Left lung (tissue), 14 donors: ENCODE data around the gene INPP5E. TPM values are rescaled to one million over a fixed set of nuclear protein-coding genes. Genes with fewer than 3 reads are reported as not detected.

Experiments used
- ATAC-seq: fragments of 200-7000 bp; cut with Tn5 transposase; one replicate; pipeline ENCODE4 v1.9.1; 2020; ENCODE audit warnings: moderate library complexity
- DNase-seq, 4 donors: peaks; one replicate each; pipeline ENCODE4 v3.0.0-alpha.2; 2013 to 2020
- H3K27ac ChIP-seq, 2 donors: fragments of 200-600 bp; sonication (generic) in 1 of 2; one replicate each; pipeline versions ENCODE4 v1.5.0 to v1.8.0; 2020 to 2021
- H3K27me3 ChIP-seq, 2 donors: fragments of 200-600 bp; sonication (generic) in 1 of 2; one replicate each; pipeline versions ENCODE4 v1.5.0 to v1.8.0; 2020 to 2021
- H3K36me3 ChIP-seq, 2 donors: fragments of 200-600 bp; sonication (generic) in 1 of 2; one replicate each; pipeline versions ENCODE4 v1.5.0 to v1.8.0; 2020 to 2021
- H3K4me1 ChIP-seq, 2 donors: fragments of 200-600 bp; one replicate each; pipeline ENCODE4 v1.8.0; 2021
- H3K4me3 ChIP-seq, 2 donors: fragments of 200-600 bp; sonication (generic) in 1 of 2; one replicate each; pipeline versions ENCODE4 v1.5.0 to v1.8.0; 2020 to 2021; ENCODE audit warnings: mild to moderate bottlenecking in 1 of 2
- H3K9me3 ChIP-seq, 2 donors: fragments of 200-600 bp; sonication (generic) in 1 of 2; one replicate each; pipeline versions ENCODE4 v1.5.0 to v1.8.0; 2020 to 2021
- CTCF ChIP-seq, 2 donors: fragments of 200-600 bp; sonication (generic) in 1 of 2; IDR thresholded peaks; one replicate each; pipeline versions ENCODE4 v1.5.0 to v1.8.0; 2021; ENCODE audit warnings: antibody characterized with exemption in 2 of 2
- intact Hi-C, 2 donors: fragments of 100-400 bp; cut with DNase I; formaldehyde crosslinking; loops; one replicate each; pipeline versions ENCODE4 v1.11.2 to v1.14.2; 2022
- long read RNA-seq, 12 donors: library from polyadenylated mRNA in 2 of 12; unstranded in 2 of 12; transcript quantifications; one replicate each; pipeline ENCODE4 v2.0.0 and lab custom pipeline, GENCODE V29; 2019 to 2026
- polyA plus RNA-seq, 6 donors: library from polyadenylated mRNA; unstranded; fragments of 120-200 nt; gene quantifications; one replicate each; pipeline ENCODE4 v1.2.1, GENCODE V29; 2013; ENCODE audit not compliant: insufficient read length in 6 of 6
- total RNA-seq, 2 donors: library from RNA; stranded (reverse); fragmentation: NEBNext Ultra II Directional; extraction: Animal tissue kit (Norgen Biotek cat#: 25700); gene quantifications; one replicate each; pipeline ENCODE4 v1.2.1, GENCODE V29; 2021
- donor health status: DM: no; HTN: yes; CAD: no.
- donor health status: DM: no; HTN: no; CAD: no.

The INPP5E gene
- 10 to 100 TPM; 12.0 TPM for total RNA-seq
- 10 to 100 TPM; 11.4 to 19.8 (median 14.3) TPM for polyA plus RNA-seq
- long read RNA-seq, donor 1, full-length matches to known transcripts, result 7 of 7 reads
- long read RNA-seq, donor 1, partial matches to known transcripts, result 0 of 7 reads
- long read RNA-seq, donor 1, other reads (novel, unspliced or antisense), result 0 of 7 reads
- long read RNA-seq, donor 2, full-length matches to known transcripts, result 4 of 4 reads
- long read RNA-seq, donor 2, partial matches to known transcripts, result 0 of 4 reads
- long read RNA-seq, donor 2, other reads (novel, unspliced or antisense), result 0 of 4 reads
- long read RNA-seq, donor 3, full-length matches to known transcripts, result 7 of 7 reads
- long read RNA-seq, donor 3, partial matches to known transcripts, result 0 of 7 reads
- long read RNA-seq, donor 3, other reads (novel, unspliced or antisense), result 0 of 7 reads
- long read RNA-seq, donor 4, partial matches to known transcripts, result 0 of 2 reads
- long read RNA-seq, donor 4, other reads (novel, unspliced or antisense), result 1 of 2 reads
- long read RNA-seq, donor 5, full-length matches to known transcripts, result 4 of 4 reads
- long read RNA-seq, donor 5, partial matches to known transcripts, result 0 of 4 reads
- long read RNA-seq, donor 5, other reads (novel, unspliced or antisense), result 0 of 4 reads
- long read RNA-seq, donor 6, full-length matches to known transcripts, result 3 of 3 reads
- long read RNA-seq, donor 6, partial matches to known transcripts, result 0 of 3 reads
- long read RNA-seq, donor 6, other reads (novel, unspliced or antisense), result 0 of 3 reads
- long read RNA-seq, donor 7, full-length matches to known transcripts, result 3 of 3 reads
- long read RNA-seq, donor 7, partial matches to known transcripts, result 0 of 3 reads
- long read RNA-seq, donor 7, other reads (novel, unspliced or antisense), result 0 of 3 reads
- long read RNA-seq, donor 8, full-length matches to known transcripts, result 6 of 6 reads
- long read RNA-seq, donor 8, partial matches to known transcripts, result 0 of 6 reads
- long read RNA-seq, donor 8, other reads (novel, unspliced or antisense), result 0 of 6 reads
- long read RNA-seq, donor 9, result 0 reads
- long read RNA-seq, donor 10, partial matches to known transcripts, result 2 of 2 reads
- long read RNA-seq, donor 10, other reads (novel, unspliced or antisense), result 0 of 2 reads
- long read RNA-seq, donor 11, full-length matches to known transcripts, result 7 of 7 reads
- long read RNA-seq, donor 11, partial matches to known transcripts, result 0 of 7 reads
- long read RNA-seq, donor 11, other reads (novel, unspliced or antisense), result 0 of 7 reads
- long read RNA-seq, donor 12, full-length matches to known transcripts, result 8 of 8 reads
- long read RNA-seq, donor 12, partial matches to known transcripts, result 0 of 8 reads
- long read RNA-seq, donor 12, other reads (novel, unspliced or antisense), result 0 of 8 reads

DNA sequence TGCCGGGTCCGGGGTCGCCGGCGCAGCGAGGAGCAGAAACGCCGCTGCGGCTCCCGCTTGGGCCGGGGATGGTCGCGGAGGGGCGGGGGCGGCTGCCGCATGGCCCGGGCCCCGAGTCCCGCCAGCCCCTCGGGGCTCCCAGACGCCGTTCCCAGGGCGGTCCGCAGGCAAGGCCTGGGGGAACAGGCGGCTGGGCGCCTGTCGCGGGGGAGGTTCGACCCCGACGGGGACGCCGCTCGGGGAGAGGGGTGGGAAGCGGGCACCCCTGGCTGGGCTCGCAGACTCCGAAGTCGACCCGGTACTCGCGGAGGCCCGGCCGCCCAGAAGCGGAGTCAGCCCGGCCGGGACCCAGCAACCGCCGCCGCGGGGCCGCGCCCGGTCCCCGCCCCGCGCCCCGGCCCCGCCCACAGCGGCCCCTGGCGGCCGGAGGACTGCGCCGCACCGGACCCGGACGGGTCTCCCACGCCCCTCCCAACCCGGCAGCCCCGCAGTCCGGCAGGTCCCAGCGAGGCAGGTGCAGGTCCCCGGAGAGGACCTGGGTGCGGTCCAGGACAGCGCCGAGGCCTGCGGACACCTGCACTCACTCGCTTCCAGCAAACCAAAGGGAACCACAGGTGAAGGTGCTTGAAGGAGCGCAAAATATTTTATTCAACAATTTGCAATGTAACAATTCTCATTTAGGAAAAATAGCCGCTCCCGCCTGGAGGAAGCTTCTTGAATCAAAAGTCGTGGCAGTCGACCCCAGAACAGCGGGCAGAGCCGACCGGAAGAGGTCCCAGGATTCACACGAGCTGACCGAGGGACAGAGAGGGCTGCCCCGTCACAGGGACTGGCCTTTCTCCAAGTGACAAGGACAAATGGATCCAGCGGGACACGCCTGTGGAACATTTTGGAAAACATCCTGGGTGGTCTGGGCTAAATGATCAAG, at the start of gene INPP5E:
TSS of gene INPP5E (minus strand) at position 365 of the 928 bp plus-strand sequence. CDS start 426 bp downstream, outside the sequence.
- peak; percentile 50 to 77 for TF ChIP-seq CTCF (IDR thresholded peaks at IDR 0.05)
- H3K36me3 ChIP-seq, result peaks cover 0 to 54% of the 10 kb centered on the region in 2 donors
- H3K27ac ChIP-seq, result peak within 1 kb of the TSS in 1 of 2 donors; percentile 75

DNA sequence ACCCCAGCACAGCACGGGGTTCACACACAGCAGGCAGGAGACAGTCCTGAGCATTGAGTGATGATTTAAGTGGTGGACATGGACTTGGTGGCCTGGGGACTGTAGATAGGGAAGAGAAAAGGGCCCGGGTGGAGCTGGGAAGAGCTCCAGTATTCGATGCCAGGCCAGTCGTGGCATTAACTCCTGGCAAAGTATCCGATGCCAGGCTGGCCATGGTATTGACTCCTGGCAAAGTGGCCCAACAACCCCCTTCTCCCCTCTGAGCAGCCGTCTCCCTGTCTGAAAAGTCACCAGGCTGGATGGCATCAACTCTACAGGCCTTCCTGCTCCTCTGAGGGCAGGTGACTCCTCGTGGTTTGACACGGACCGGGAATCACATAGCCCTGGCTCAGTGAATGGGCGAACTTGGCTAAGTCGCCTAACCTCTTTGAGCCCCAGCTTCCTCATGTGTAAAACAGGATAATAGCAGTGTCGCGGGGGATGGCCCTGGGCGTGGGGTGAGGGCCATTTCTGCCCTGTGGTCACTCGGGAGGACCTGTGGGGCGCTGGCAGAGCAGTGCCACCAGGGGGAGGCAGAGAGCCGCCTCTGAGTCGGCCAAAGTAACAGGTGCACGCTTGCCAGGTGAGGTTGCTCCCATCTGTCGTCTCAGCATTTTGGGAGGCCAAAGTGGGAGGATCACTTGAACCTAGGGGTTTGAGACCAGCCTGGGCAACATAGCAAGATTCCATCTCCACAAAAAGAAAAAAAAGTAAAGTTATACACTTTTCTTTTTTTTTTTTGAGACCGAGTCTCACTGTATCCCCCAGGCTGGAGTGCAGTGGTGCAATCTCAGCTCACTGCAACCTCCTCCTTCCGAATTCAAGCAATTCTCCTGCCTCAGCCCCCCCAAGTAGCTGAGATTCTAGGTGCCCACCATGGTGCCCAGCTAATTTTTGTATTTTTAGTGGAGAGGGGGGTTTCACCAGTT, 48.9 kb upstream of the INPP5E start:
- Histone ChIP-seq H3K4me3 (no peak overlapping the region), H3K27ac (no peak overlapping the region), H3K36me3 (no peaks in the 10 kb centered on the region), H3K9me3 (no peaks in the 10 kb centered on the region), H3K27me3 (no peaks in the 10 kb centered on the region), H3K4me1 (peaks cover 7 to 30% of the 10 kb centered on the region in 2 donors)
- TF ChIP-seq CTCF (IDR thresholded peaks at IDR 0.05), result peak; percentile 97
- DNase-seq, result peak; percentile 45 to 94 (median 68)
- intact Hi-C loops, result loop anchor here (2.0 to 5.0 kb wide), 2 partner anchors 139 to 142 kb away; no protein-coding TSS in a partner anchor
- peak; percentile 62 for ATAC-seq

More for the DNA sequence above, at the start of gene INPP5E:
- DNase-seq (peak; percentile 64 to 96 (median 72)), ATAC-seq (peak; percentile 91)
- intact Hi-C loops, result no loop called here
- no peaks in the 10 kb centered on the region for H3K9me3 ChIP-seq
- peaks cover 0 to 11% of the 10 kb centered on the region in 2 donors for H3K27me3 ChIP-seq
- peak within 1 kb of the TSS; percentile 91 to 92 for H3K4me3 ChIP-seq
- peaks cover 13 to 41% of the 10 kb centered on the region in 2 donors for H3K4me1 ChIP-seq

- intact Hi-C loops, result loop anchor here (2.0 to 5.0 kb wide), 2 partner anchors 140 to 143 kb away; no protein-coding TSS in a partner anchor
- ATAC-seq (no peak), DNase-seq (peak in 1 of 4 donors; percentile 45)
- no peaks in the 10 kb centered on the region for H3K36me3 ChIP-seq
- TF ChIP-seq CTCF (IDR thresholded peaks at IDR 0.05), result no peak
- no peaks in the 10 kb centered on the region for H3K27me3 ChIP-seq
- H3K4me3 ChIP-seq, result no peak overlapping the region
- H3K27ac ChIP-seq, result no peak overlapping the region
- peaks cover 7 to 31% of the 10 kb centered on the region in 2 donors for H3K4me1 ChIP-seq
- H3K9me3 ChIP-seq, result no peaks in the 10 kb centered on the region
Observed at GRCh38 chr9:136487672-136488071, 48.0 kb upstream of the INPP5E start.
